ENCODE results near the gene TMEM150A.
"Not testable (repeated sequence)": the region's sequence is repeated elsewhere in the genome, so short reads cannot be mapped to it uniquely, and the experiment has no call there.

The TMEM150A gene

DNA sequence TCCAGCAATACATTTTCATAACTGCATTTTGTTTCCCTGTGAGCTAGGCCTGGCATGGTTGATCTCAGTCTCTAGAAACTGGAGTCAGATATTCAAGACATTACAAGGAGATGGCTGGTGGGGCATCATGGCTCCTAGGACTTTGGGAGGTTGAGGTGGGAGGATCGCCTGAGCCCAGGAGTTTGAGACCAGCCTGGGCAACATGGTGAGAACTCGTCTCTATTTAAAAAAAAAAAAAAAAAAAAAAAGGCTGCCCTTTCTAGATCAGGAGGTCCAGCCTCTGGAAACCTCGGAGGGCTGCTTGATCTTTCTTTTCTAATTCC lies 25.5 kb downstream of the TMEM150A start:
- no peak for DNase-seq

DNA sequence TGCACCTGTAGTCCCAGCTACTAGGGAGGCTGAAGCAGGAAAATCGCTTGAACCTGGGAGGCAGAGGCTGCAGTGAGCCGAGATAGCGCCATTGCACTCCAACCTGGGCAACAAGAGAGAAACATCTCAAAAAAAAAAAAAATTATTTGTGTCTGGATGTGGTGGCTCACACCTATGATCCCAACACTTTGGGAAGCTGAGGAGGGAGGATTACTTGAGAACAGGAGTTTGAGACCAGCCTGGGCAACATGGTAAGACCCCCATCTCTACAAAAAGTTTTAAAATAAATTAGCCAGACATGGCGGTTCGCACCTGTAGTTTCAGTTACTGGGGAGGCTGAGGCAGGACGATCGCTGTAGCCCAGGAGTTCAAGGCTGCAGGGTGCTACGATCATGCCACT lies 26.8 kb downstream of the TMEM150A start:
- no peak for DNase-seq

DNA sequence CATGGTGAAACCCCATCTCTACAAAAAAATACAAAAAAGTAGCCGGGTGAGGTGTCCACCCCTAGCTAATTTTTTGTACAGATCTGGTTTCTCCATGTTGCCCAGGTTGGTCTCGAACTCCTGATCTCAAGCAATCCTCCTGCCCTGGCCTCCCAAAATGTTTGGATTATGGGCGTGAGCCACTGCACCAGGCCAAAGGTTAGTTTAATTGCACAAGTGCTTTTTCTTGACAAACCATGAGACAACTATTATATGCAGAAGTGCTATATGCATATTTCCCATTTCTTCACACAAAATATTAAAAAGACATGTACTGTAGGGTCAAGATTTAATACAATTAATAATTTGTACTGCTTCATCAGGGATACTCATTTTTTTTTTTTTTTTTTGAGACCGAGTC lies 36.2 kb downstream of the TMEM150A start:
- no peak for DNase-seq

DNA sequence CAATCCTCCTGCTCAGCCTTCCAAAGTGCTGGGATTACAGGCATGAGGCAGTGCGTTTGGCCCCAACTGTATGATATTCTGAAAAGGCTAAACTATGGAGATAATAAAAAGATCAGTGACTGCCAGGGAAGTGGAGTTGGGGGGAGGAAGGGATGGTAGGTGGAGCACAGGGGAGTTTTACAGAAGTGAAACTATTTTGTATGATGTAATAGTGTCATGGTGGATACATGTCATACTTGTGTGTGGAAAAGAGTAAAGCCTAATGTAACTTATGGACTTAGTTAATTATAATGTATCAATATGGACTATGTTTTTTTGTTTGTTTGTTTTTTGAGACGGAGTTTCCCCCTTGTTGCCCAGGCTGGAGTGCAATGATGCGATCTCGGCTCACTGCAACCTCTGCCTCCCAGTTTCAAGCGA lies 38.3 kb downstream of the TMEM150A start:
- DNase-seq = no peak

DNA sequence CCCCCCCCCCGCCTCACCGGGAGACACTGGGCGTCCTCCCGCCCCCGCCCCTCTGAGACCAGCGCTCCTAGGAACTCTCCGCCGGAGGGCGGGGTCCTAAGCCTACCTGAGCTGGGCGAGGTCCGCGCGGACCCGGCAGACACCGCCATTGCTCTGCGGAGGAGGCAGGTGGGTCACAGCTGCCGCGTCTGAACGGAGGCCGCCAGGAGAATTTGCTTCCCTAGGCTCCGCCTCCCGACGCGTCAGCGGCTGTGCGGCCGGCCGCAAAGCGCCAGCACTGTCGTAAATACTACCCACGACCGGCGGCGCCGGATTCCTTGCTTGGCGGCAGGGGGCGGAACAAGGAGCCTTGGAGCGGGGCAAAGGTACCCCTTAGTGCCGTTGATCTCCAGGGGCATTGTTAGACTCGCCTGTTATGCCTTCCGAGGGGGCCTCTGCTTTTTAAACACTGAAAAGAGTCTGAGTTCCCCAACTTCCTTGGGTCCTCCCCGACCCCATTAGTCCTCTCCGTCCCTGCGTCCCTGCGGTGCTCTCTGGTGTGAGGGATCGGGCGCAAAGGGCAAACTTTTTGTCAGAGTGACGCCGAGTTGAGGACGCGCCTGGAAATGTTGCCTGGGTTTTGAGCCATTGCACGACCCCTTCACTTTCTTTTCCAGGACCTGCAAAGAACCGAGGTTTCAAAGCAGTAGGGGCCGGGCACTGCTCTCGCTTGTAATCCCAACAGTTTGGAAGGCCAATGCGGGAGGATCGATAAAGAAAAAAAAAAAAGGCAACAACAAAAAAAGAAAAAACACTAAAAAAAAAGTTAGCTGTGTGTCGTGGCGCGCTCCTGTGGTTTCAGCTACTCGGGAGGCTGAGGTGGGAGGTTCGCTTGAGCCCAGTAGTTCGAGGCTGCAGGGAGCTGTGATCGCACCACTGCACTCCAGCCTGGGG lies 41.0 kb downstream of the TMEM150A start, which contains the start of gene GGCX:
Gene GGCX, minus strand, starts transcription at position 214 of the 933 bp plus-strand sequence. Its CDS starts 65 bp downstream, at position 149.
- peak; percentile 52 to 96 (median 89) for DNase-seq

DNA sequence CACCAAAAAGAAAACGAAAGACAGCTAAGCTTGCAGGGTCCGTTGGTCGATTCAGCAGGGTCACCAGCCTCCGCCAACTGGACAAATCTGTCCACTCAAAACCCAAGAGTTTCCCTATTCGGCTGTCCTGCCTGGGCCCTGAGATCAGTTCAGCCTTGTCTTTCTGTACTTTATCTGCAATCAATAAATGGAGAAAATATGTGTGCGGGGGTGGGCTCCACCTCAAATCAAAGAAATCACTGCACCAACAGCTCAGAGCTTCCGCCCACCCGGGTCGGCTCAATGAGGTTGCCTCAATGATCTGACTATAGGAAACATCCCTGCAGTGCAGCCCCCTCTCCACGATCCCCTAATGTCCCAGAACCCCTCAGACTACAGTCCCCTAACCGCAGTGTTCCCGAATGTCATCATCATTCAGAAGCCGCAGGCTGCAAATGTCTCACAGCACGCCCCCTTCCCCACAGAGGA lies 41.7 kb downstream of the TMEM150A start:
- DNase-seq = peak in 2 of 56 donors; percentile 56 to 70

DNA sequence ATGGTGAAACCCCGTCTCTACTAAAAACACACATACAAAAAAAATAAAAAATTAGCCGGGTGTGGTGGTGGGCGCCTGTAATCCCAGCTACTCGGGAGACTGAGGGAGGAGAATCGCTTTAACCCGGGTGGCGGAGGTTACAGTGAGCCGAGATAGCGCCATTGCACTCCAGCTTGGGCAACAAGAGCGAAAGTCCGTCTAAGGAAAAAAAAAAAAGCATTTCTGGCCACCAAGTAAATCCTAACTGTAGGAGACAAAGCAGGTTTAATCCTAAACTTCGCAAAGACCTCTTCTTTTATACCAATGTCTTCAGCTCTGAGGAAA lies 42.1 kb downstream of the TMEM150A start:
- DNase-seq = not testable (repeated sequence)

DNA sequence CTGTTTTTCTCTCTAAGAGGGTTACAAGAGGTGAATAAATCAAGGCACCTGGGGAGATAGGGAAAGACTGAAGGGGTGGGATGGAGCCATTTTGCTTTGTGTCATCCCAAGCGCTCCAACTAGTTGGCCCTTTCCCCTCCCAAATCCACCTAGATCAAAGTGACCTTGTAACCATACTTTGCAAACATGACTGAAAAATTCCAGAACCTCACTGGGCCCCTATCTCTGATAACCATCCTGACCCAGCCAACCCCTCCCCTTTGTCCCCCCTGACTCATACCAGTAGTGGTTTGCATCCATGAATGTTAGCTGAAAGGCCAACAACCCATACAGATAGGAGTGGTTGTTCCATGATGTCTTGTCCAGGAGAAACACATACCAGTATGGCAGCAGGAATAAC lies 44.3 kb downstream of the TMEM150A start:
- DNase-seq = no peak

DNA sequence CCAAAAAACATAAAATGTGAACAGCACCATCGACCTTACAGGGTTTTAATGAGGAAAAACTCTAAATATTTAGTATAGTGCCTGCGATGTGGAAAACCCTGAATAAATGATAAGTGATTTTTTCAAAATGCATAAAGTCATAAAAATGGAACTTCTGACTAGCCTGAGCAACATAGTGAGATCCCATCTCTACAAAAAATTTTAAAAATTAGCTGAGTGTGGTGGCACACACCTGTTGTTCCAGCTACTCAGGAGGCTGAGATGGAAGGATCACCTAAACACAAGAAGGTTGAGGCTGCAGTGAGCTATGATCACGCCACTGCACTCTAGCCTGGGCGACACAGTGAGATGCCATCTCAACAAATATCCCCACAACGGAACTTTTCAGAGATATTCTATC lies 45.4 kb downstream of the TMEM150A start:
- no peak for DNase-seq

DNA sequence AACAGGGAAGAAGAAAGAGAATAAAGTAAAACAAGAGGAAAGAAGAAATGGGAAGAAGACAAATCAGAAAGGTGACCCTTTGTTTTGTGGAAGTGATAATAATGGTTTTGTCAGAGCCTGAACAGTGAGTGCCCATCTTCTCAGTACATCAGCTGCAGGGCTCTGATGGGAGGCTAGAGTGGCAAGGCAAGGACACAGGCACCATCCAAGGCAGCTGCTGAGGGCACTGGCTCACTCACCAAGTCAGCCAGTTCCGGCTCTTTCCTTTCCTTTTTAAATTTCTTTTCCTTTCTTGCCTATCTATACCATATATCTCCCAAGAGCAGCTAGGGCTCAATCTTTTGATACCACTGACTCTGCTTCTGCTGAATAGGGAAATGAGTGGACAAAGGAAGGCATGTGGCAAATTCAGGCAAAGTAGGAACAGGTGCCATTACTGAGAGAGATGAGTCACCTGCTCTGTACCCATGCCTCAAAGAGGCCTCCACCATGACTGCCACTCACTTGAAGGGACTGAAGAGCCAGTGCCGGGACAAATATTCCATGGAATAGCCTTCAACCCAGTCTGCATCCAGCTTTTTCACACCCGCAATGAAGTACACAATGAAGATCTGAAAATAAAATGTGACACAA lies 47.4 kb downstream of the TMEM150A start:
- DNase-seq = no peak

DNA sequence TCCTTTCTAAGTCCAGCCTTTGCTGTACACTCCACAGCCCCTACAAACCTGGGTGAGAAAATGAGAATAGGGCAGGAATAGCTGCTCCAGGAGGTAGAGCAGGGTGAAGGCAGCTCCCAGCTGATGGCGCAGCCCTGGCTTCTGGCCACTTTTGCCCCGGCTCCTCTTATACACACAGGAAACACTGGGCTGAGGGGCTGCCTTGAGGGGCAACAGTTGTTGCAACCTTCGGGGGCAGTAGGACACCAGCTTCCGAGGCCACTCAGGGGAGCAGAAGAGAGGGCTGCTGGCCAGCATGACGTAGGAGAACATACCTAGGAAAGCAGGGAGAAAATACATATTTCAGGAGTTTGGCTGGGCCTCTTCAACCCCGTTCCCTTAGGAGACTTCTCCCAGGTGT lies 49.3 kb downstream of the TMEM150A start:
- DNase-seq = no peak

DNA sequence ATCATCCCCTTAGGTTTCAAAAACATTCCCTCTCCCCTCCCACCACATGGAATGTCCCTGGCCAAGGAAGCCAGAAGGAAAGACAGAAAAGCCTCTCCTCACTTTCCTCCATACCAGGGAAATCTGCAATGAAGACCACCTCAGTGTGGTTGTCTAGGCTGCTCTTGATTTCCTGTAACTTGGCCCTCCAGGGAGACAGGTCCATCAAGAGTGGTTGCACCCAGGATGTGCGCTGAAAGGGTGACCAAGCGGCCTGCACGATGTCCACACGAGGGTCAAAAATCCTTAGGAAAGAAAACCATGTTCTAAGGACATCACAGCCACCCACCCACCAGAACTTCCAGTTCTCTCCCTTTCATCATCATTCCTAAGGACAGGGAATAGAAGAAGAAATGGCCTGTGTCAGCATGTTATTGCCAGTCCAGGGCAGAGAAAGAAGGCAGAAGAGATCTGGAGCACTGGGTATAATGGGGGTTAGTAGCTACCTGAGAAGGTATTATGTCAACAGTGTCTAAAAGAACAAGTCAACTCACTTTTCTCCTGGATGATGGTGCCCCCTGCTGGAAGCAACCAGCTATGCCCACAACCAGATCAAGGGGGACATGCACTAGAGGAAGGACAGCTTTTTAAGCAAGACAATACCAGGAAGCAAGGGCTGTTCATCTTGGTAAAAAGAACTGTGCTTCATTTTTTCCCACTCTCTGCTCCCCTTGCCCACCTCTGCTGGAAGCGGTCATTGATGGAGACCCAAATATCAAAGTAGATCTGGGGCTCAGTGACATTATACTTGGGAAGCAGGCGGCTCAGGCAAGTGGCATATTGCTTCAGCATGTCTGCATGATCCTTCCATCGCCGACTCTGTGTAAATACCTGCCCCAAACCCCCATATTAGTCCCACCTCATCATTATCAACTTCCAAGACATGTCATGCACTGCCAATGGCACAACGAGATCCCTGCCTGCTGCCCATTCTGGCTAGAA lies 50.5 kb downstream of the TMEM150A start:
- DNase-seq = peak in 53 of 56 donors; percentile 12 to 89 (median 59)

DNA sequence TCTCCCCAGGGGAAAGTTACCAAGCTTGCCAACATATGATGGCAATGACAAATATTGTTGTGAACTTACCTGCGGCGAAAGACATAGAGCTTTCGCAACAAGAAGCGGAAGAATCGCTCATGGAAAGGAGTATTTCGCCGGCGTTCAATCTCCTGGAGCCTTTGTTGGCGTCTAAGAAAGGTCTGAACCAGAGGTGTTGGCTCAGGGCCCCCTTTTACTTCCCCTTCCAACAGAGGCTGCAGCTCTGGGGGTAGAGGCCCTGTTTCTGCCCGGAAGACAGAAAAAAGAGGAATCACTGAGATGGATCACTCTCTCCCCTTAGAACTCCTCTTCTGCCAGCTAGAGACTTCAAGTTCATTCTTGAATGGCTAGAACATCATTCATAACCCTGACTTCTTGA lies 52.0 kb downstream of the TMEM150A start:
- DNase-seq = peak in 4 of 56 donors; percentile 7 to 32 (median 8)

DNA sequence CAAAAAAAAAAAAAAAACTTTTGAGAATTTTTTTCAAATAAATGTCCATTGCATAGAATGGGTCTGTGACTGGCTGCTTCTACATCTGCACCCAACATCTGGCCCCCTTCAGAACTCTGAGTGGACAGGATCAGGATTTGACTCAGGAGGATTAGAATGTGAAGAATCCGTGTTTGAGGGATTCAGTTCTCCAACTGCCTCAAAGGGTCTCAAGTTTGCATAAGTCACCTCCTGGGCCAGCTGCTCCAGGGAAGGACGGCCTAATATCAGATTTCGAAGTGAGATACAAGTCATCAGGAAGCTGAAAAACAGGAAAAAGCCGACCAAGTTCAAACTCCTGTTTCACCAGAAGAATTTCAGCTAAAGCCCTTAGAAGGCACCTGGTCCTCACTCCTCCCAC lies 52.7 kb downstream of the TMEM150A start:
- DNase-seq = no peak

DNA sequence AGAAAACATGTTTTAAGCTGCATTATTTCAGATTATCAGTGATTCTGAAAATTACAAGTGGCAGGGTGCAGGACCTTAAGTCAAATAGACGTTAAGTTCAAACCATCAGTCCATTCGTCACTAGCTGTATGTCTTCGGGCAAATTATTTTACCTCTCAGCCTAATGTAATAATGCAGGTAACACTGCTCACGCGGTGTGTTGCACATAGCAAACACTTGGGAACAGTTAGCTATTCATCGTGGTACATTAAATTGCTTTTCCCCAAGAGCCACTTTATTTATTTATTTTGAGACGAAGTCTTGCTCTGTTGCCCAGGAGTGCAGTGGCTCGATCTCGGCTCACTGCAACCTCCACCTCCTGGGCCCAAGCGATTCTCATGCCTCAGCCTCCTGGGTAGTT lies 53.4 kb downstream of the TMEM150A start:
- DNase-seq = no peak

DNA sequence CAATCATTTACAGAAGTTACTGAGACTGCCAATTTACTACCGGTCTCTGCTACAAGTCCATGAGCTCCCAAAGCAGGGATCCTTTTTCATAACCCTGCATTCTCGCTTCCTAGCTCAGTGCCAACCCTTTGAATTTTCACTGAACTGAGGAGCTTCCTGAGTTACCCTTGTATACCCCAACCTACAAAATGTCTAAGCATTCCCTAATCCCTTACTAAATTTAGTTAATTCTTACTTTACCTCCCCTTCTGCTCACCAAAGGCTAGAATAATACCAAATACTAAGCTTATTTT lies 53.9 kb downstream of the TMEM150A start:
- no peak for DNase-seq

Measured in nucleus accumbens (tissue), 56 donors.